MCF 10A (cell line): ENCODE results near the gene UVSSA. TPM values are rescaled to one million over a fixed set of nuclear protein-coding genes. Genes with fewer than 3 reads are reported as not detected.
"Not testable (repeated sequence)": the region's sequence is repeated elsewhere in the genome, so short reads cannot be mapped to it uniquely, and the experiment has no call there.

ENCODE experiments used
- BruUV-seq: library from RNA; stranded (reverse); fragments of 400-500 nt; replicated peaks from 2 replicates; lab custom pipeline; 2021; lab: Mats Ljungman, UMichigan
- CTCF ChIA-PET: fragments of 300-600 bp; sonication (Branson Sonifier 250); formaldehyde crosslinking; extraction: SDS; loops from one replicate; lab custom pipeline; 2021; ENCODE audit warnings: antibody characterized with exemption, inconsistent platforms; lab: Yijun Ruan, JAX
- POLR2A ChIA-PET: fragments of 300-600, 350-650 bp; sonication (Branson Sonifier 250); formaldehyde crosslinking; extraction: SDS; loops from one replicate; lab custom pipeline; 2020; ENCODE audit warnings: antibody characterized with exemption, inconsistent platforms; lab: Yijun Ruan, JAX
- DNase-seq: peaks from one replicate; pipeline ENCODE4 v3.0.0-alpha.2; 2018; ENCODE audit not compliant: unreplicated experiment
- H3K27ac Mint-ChIP-seq: one replicate; pipeline ENCODE4 v1.8.0; 2022; ENCODE audit warnings: mild to moderate bottlenecking, low read depth, mixed read lengths; ENCODE audit not compliant: unreplicated experiment
- H3K27me3 Mint-ChIP-seq: one replicate; pipeline ENCODE4 v1.8.0; 2022; ENCODE audit warnings: mixed read lengths; ENCODE audit not compliant: insufficient read depth, unreplicated experiment
- H3K36me3 Mint-ChIP-seq: one replicate; pipeline ENCODE4 v1.8.0; 2022; ENCODE audit warnings: mild to moderate bottlenecking, moderate library complexity, mixed read lengths; ENCODE audit not compliant: insufficient read depth, unreplicated experiment
- H3K4me1 Mint-ChIP-seq: one replicate; pipeline ENCODE4 v1.8.0; 2022; ENCODE audit warnings: mixed read lengths; ENCODE audit not compliant: insufficient read depth, unreplicated experiment
- H3K4me3 Mint-ChIP-seq: one replicate; pipeline ENCODE4 v1.8.0; 2022; ENCODE audit warnings: mild to moderate bottlenecking, moderate library complexity, mixed read lengths; ENCODE audit not compliant: unreplicated experiment
- H3K9me3 Mint-ChIP-seq: one replicate; pipeline ENCODE4 v1.8.0; 2022; ENCODE audit warnings: mixed read lengths; ENCODE audit not compliant: unreplicated experiment
- intact Hi-C: fragments of 100-400 bp; cut with micrococcal nuclease; formaldehyde crosslinking; loops from 2 replicates; pipeline ENCODE4 v1.14.1; 2022
- total RNA-seq: library from RNA; stranded (reverse); gene quantifications from 2 replicates; pipeline ENCODE4 v1.2.3, GENCODE V29; 2022
- TF ChIP-seq, protein P1 (sequence below): fragments of 200-600 bp; IDR thresholded peaks from one replicate; pipeline ENCODE4 v1.8.0; 2022; ENCODE audit warnings: antibody characterized with exemption, mild to moderate bottlenecking; ENCODE audit not compliant: unreplicated experiment

UVSSA gene
- total RNA-seq, 1 experiment from 2014 or later, result 43.6 TPM

DNA sequence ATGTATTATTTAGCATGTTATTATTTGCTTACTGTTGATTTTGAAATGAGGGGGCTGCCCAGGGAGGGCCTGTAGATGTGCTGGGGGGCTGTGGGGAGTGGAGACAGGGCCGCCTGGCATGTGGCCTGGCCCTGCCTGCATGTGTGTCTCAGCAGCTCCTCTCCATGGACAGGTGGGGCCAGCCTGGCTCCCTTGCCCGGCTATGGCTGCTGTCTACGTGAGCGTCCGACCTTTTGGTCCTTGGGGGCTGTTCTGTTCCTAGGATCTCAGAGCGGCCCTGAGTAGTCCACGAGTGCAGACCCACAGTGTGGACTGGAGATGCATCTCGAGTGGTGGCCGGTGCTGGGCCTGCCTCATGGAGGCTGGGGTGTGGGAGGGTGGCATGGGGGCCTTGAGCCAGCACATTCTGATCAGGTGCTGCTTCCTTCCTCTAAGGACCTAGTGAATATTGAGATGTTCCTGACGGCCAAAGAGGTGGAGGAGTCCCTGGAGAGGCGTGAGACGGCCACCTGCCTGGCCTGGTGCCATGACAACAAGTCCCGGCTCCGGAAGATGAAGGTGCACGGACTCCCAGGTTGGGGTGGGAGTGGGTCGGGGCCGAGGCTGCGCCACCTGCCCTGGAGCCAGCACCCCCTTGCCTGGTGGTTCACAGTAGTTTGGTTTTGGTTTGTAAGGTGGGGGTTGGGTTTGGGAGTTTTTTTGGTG, 24.9 kb upstream of the UVSSA start:
- DNase-seq, result no peak
- TF ChIP-seq, protein P1, sequence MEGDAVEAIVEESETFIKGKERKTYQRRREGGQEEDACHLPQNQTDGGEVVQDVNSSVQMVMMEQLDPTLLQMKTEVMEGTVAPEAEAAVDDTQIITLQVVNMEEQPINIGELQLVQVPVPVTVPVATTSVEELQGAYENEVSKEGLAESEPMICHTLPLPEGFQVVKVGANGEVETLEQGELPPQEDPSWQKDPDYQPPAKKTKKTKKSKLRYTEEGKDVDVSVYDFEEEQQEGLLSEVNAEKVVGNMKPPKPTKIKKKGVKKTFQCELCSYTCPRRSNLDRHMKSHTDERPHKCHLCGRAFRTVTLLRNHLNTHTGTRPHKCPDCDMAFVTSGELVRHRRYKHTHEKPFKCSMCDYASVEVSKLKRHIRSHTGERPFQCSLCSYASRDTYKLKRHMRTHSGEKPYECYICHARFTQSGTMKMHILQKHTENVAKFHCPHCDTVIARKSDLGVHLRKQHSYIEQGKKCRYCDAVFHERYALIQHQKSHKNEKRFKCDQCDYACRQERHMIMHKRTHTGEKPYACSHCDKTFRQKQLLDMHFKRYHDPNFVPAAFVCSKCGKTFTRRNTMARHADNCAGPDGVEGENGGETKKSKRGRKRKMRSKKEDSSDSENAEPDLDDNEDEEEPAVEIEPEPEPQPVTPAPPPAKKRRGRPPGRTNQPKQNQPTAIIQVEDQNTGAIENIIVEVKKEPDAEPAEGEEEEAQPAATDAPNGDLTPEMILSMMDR, result no peak
- Mint-ChIP-seq H3K27ac (no peak overlapping the region), H3K36me3 (peaks cover 54% of the 10 kb centered on the region), H3K9me3 (no peaks in the 10 kb centered on the region), H3K27me3 (no peaks in the 10 kb centered on the region), H3K4me1 (no peaks in the 10 kb centered on the region), H3K4me3 (no peak overlapping the region)
- intact Hi-C loops, result no loop called here
- ChIA-PET POLR2A (interaction anchor here (1.2 kb wide), 1 partner anchor 30 kb away, joined by 4 read pairs; no protein-coding TSS in a partner anchor), CTCF (interaction anchor here (0.5 to 0.6 kb wide), 2 partner anchors 262 to 610 kb away, joined by 3 to 4 read pairs; no protein-coding TSS in a partner anchor)
- BruUV-seq, result no TSS peak

DNA sequence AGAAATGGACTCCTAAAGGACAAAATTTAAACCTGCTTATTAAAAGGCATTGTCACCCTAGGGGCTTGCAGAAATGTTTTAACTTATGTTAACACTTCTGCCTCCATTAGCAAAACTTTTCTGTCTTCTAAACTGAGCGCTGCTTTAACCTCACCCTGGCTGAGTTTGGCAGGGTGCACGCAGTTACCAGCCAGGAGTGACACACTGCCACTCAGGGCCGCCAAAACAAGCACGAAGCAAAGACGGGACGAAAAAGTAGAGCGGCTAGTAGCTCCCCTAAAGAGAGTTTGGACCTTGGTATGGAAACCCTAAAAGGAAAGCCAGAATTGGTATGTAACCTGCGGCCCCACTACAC, 23.8 kb upstream of the UVSSA start:
- DNase-seq, result no peak
- TF ChIP-seq, protein P1, result no peak
- intact Hi-C loops, result no loop called here
- Mint-ChIP-seq H3K27me3 (no peaks in the 10 kb centered on the region), H3K36me3 (peaks cover 54% of the 10 kb centered on the region), H3K4me1 (no peaks in the 10 kb centered on the region), H3K27ac (no peak overlapping the region), H3K9me3 (no peaks in the 10 kb centered on the region), H3K4me3 (no peak overlapping the region)
- POLR2A ChIA-PET, result interaction anchor here (1.1 to 1.2 kb wide), 3 partner anchors 22 to 33 kb away, joined by 3 to 4 read pairs (median 4); no protein-coding TSS in a partner anchor
- no TSS peak for BruUV-seq
- CTCF ChIA-PET, result interaction anchor here (0.5 to 0.8 kb wide), 3 partner anchors 8 to 572 kb away, joined by 3 read pairs; no protein-coding TSS in a partner anchor

DNA sequence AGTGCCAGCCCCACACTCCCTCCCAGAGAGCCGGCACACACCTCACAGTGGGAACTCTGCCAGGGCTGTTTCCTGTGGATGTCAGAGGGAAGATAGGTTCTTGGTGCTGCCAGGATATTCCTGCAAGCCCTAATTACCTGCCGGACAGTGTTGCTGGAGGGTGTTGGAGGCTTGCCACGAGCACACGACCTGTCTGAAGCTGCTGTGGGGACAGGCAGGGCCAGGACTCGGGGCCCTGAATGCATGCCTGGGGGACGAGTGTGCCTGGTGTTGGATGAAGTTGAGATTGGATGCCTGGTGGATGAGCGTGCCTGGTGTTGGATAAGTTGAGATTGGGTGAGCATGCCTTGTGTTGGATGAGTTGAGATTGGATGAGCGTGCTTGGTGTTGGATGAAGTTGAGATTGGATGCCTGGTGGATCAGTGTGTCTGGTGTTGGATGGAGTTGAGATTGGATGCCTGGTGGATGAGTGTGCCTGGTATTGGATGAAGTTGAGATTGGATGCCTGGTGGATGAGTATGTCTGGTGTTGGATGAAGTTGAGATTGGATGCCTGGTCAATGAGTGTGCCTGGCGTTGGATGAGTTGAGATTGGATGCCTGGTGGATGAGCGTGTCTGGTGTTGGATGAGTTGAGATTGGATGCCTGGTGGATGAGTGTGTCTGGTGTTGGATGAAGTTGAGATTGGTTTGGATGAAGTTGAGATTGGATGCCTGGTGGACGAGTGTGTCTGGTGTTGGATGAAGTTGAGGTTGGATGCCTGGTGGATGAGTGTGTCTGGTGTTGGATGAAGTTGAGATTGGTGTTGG, 23.2 kb upstream of the UVSSA start:
- no peaks in the 10 kb centered on the region for H3K9me3 Mint-ChIP-seq
- POLR2A ChIA-PET, result interaction anchor here (1.1 to 1.2 kb wide), 3 partner anchors 23 to 33 kb away, joined by 3 to 4 read pairs (median 4); no protein-coding TSS in a partner anchor
- intact Hi-C loops, result no loop called here
- TF ChIP-seq, protein P1, result no peak
- peaks cover 54% of the 10 kb centered on the region for H3K36me3 Mint-ChIP-seq
- H3K4me3 Mint-ChIP-seq, result no peak overlapping the region
- CTCF ChIA-PET, result interaction anchor here (0.5 to 0.8 kb wide), 3 partner anchors 9 to 572 kb away, joined by 3 read pairs; no protein-coding TSS in a partner anchor
- no TSS peak for BruUV-seq
- H3K27me3 Mint-ChIP-seq, result no peaks in the 10 kb centered on the region
- peak; percentile 84 for DNase-seq
- no peak overlapping the region for H3K27ac Mint-ChIP-seq
- no peaks in the 10 kb centered on the region for H3K4me1 Mint-ChIP-seq

DNA sequence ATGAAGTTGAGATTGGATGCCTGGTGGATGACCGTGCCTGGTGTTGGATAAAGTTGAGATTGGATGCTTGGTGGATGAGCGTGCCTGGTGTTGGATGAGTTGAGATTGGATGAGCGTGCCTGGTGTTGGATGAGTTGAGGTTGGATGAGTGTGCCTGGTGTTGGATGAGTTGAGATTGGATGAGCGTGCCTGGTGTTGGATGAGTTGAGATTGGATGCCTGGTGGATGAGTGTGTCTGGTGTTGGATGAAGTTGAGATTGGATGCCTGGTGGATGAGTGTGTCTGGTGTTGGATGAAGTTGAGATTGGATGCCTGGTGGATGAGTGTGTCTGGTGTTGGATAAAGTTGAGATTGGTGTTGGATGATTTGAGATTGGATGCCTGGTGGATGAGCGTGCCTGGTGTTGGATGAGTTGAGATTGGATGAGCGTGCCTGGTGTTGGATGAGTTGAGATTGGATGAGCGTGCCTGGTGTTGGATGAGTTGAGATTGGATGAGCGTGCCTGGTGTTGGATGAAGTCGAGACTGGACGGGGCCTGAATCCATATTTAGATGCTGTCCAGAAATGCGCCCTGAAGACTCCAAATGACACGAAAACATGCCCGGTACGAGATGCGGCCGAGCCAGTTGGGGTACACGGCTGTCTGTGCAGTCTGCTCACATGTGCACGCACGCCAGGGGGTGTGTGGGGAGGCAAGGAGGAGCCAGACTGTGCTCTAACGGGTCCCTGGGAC, 22.4 kb upstream of the UVSSA start:
- DNase-seq, H3K9me3 Mint-ChIP-seq, H3K27me3 Mint-ChIP-seq, intact Hi-C loops, H3K4me1 Mint-ChIP-seq, BruUV-seq, H3K4me3 Mint-ChIP-seq, H3K27ac Mint-ChIP-seq, POLR2A ChIA-PET, CTCF ChIA-PET: not testable (repeated sequence)
- peaks cover 47% of the 10 kb centered on the region for H3K36me3 Mint-ChIP-seq
